Fibroblast of mammary gland (primary cell): Measurements from ENCODE around the gene NOTCH1.
A peak's percentile ranks its signal among the peaks of the same experiment; 100 is the strongest.

Experiments
- DNase-seq: peaks from one replicate; pipeline ENCODE4 v3.0.0-alpha.2; 2010; ENCODE audit warnings: low read depth
- H3K4me3 ChIP-seq: 2 replicates; pipeline ENCODE4 v1.5.1; 2011; ENCODE audit warnings: low read depth, mild to moderate bottlenecking, low read length, moderate library complexity; ENCODE audit not compliant: control insufficient read depth
- CTCF ChIP-seq: conservative IDR thresholded peaks from 2 replicates; pipeline ENCODE4 v1.5.1; 2011; ENCODE audit warnings: low read depth, low read length, inconsistent platforms; ENCODE audit not compliant: control insufficient read depth, insufficient read depth

NOTCH1 gene

DNA sequence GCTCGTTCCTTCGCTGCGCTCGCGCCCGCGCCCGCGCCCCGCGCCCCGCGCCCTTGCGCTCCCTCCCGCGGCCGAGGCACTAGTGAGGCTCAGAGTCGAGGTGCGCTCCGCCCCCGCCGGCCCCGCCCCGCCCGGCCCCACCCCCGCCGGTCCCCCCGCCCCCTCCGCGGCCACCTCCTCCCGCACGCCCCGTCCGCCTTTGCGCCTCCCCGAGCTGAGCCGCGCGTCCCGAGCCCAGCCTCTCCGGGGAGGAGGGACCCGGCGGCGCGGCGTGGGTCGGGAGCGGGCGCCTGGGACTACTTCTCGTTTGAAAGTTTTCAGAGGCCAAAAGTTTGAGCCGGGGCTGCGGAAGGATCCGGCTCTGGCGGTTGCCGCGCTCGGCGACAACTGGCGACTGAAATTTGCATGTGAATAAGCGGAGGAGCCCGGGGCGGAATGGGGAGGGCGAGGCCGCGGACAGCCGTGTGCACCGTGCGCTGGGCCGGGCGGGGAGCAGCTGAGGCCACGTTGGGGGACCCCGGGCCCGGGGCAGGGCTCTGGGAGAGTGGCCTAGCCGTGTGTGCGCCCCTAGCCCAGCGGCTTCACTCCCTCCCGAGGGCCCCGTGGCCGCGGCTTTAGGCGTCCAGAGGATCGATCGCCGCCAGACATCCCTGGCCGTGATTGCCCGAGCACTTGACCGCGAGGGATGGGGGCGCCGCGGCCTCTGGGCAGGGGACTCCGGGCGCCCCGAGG lies at the start of gene NOTCH1:
Gene NOTCH1, minus strand, starts transcription at position 84 of the 732 bp plus-strand sequence. CDS start 262 bp downstream, outside the sequence.
- no peak for TF ChIP-seq CTCF
- H3K4me3 ChIP-seq: peak within 1 kb of the TSS; percentile 64
- peak; percentile 85 for DNase-seq

- H3K4me3 ChIP-seq: no peak overlapping the region
- TF ChIP-seq CTCF: no peak
- DNase-seq: no peak
These were observed 48.6 kb upstream of the NOTCH1 start for GRCh38 chr9:136594492-136594891.

DNA sequence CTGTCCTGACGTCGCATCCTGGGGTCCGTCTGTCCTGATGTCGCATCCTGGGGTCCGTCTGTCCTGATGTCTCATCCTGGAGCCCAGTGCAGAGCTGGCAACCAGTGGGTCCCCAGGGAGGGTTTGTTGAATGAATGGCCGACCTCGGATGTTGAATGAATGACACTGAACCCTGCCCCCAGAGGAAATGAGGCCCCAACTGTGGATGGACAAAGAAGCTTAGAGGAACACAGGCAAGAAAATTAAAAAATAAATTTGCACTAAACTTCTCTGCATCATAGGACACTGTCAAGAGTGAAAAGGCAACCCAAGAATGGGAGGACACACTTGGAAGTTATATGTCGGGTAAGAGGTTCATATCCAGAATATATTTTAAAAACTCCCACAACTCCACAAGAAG lies 47.7 kb upstream of the NOTCH1 start:
- no peak overlapping the region for H3K4me3 ChIP-seq
- no peak for TF ChIP-seq CTCF
- no peak for DNase-seq

GRCh38 chr9:136592666-136593065 lies 46.8 kb upstream of the NOTCH1 start:
- DNase-seq: no peak
- no peak for TF ChIP-seq CTCF
- no peak overlapping the region for H3K4me3 ChIP-seq

GRCh38 chr9:136590821-136591752 lies 45.2 kb upstream of the NOTCH1 start:
- TF ChIP-seq CTCF: no peak
- DNase-seq: no peak
- H3K4me3 ChIP-seq: no peak overlapping the region

GRCh38 chr9:136589766-136590763 lies 44.2 kb upstream of the NOTCH1 start:
- TF ChIP-seq CTCF: no peak
- DNase-seq: no peak
- no peak overlapping the region for H3K4me3 ChIP-seq
